BLaER1 treated with 17β-estradiol and CSF1 and Interleukin-3, amounts not matched to agents 10 nM and 100 nM (cell line): Measurements from ENCODE around the gene PRKCA.

Source experiments
- H3K27ac ChIP-seq, 11 experiments: shearing (Covaris generic); formaldehyde crosslinking; 2 replicates each; pipeline ENCODE4 v1.8.1; 2022
- H3K27me3 ChIP-seq, 11 experiments: shearing (Covaris generic); formaldehyde crosslinking; 2 replicates each; pipeline ENCODE4 v1.8.1; 2022
- H3K36me3 ChIP-seq, 11 experiments: shearing (Covaris generic); formaldehyde crosslinking; 2 replicates each; pipeline ENCODE4 v1.8.1; 2022
- H3K4me1 ChIP-seq, 10 experiments: shearing (Covaris generic); formaldehyde crosslinking; 2 replicates each; pipeline ENCODE4 v1.8.1; 2022
- H3K4me2 ChIP-seq, 11 experiments: shearing (Covaris generic); formaldehyde crosslinking; 2 replicates each; pipeline ENCODE4 v1.8.1; 2022
- H3K4me3 ChIP-seq, 10 experiments: shearing (Covaris generic); formaldehyde crosslinking; 2 replicates each; pipeline ENCODE4 v1.8.1; 2022
- H3K9ac ChIP-seq, 11 experiments: shearing (Covaris generic); formaldehyde crosslinking; 2 replicates each; pipeline ENCODE4 v1.8.1; 2022
- H3K9me3 ChIP-seq, 11 experiments: shearing (Covaris generic); formaldehyde crosslinking; replicated peaks in 1 of 11; 2 replicates each; pipeline ENCODE4 v1.8.1; 2022
- H4K20me1 ChIP-seq, 11 experiments: shearing (Covaris generic); formaldehyde crosslinking; 2 replicates each; pipeline ENCODE4 v1.8.1; 2022
- Cebpa-rat ChIP-seq, 11 experiments: shearing (Covaris generic); IDR thresholded peaks; 2 replicates each; pipeline ENCODE4 v1.8.1; 2022

The PRKCA gene

DNA sequence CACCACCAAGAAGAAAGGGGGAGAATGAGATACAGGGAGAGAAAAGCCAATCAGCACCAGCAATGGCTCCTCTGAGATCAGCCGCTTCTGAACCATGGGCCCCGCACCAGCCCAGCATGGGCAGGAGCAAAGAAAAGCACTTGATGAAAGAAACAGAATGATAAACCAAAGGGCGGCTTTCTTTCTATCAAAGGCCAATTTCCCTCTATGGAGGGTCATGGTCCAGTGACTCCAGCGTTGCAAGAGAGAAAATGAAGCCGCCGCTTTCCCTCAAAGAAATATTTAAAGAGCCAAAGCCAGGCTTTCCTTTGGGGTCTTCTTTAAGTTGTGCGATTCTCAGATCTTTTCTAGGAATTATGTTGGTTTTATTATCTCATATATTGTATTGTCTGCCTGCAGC is 447.7 kb downstream of the PRKCA start:
- Histone ChIP-seq H3K9me3 (0 out of 22 replicates have a peak, but pooled peaks cover 0 to 2% (median 0%) of the 10 kb centered on the region in 11 experiments), H3K27me3 (no peaks in the 10 kb centered on the region), H3K36me3 (peaks cover 0 to 97% (median 0%) of the 10 kb centered on the region in 11 experiments; a peak in 6 of 22 replicates), H3K9ac (peak overlapping the region in 1 of 11 experiments; percentile 12; a peak in 1 of 22 replicates), H3K27ac (no peak overlapping the region), H3K4me3 (no peak overlapping the region), H4K20me1 (peaks cover 0 to 21% (median 0%) of the 10 kb centered on the region in 11 experiments; a peak in 4 of 22 replicates), H3K4me1 (peaks cover 0 to 33% (median 28%) of the 10 kb centered on the region in 10 experiments; a peak in 15 of 20 replicates), H3K4me2 (peak overlapping the region in 9 of 11 experiments; percentile 40 to 73 (median 59); a peak in 18 of 22 replicates)
- no peak for TF ChIP-seq Cebpa-rat (IDR thresholded peaks at IDR 0.05)

GRCh38 chr17:66750781-66751543 is 448.5 kb downstream of the PRKCA start:
- Histone ChIP-seq H3K4me2 (peak overlapping the region in 8 of 11 experiments; percentile 45 to 73 (median 64); a peak in 15 of 22 replicates), H3K27ac (no peak overlapping the region), H3K36me3 (peaks cover 0 to 97% (median 0%) of the 10 kb centered on the region in 11 experiments; a peak in 7 of 22 replicates), H3K4me1 (peaks cover 0 to 39% (median 28%) of the 10 kb centered on the region in 10 experiments; a peak in 15 of 20 replicates), H3K4me3 (no peak overlapping the region), H3K9me3 (0 out of 22 replicates have a peak, but pooled peaks cover 0 to 4% (median 0%) of the 10 kb centered on the region in 11 experiments), H3K27me3 (no peaks in the 10 kb centered on the region), H3K9ac (no peak overlapping the region; a peak in 1 of 22 replicates), H4K20me1 (peaks cover 0 to 21% (median 0%) of the 10 kb centered on the region in 11 experiments; a peak in 4 of 22 replicates)
- no peak for TF ChIP-seq Cebpa-rat (IDR thresholded peaks at IDR 0.05)

DNA sequence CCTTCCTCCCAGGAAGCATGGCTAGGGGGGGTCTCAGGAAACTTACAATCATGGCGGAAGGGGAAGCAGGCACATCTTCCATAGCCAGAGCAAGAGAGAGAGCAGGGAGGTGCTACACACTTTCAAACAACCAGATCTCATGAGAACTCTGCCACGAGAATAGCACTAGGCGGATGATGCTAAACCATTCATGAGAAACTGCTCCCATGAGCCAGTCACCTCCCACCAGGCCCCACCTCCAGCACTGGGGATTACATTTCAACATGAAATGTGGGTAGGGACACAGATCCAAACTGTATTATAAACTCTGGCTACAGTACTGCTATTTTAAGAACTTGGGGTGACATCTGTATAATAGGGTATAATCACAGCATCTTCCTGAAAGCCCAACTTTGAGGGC is 449.4 kb downstream of the PRKCA start:
- no peak for TF ChIP-seq Cebpa-rat (IDR thresholded peaks at IDR 0.05)
- H3K9me3 ChIP-seq, result 0 out of 22 replicates have a peak, but pooled peaks cover 0 to 4% (median 0%) of the 10 kb centered on the region in 11 experiments
- H4K20me1 ChIP-seq, result peaks cover 0 to 21% (median 0%) of the 10 kb centered on the region in 11 experiments; a peak in 4 of 22 replicates
- H3K4me3 ChIP-seq, result no peak overlapping the region
- H3K36me3 ChIP-seq, result peaks cover 0 to 97% (median 0%) of the 10 kb centered on the region in 11 experiments; a peak in 7 of 22 replicates
- peak overlapping the region in 8 of 11 experiments; percentile 24 to 68 (median 50); a peak in 16 of 22 replicates for H3K4me2 ChIP-seq
- H3K4me1 ChIP-seq, result peaks cover 0 to 39% (median 28%) of the 10 kb centered on the region in 10 experiments; a peak in 15 of 20 replicates
- H3K9ac ChIP-seq, result no peak overlapping the region
- H3K27ac ChIP-seq, result no peak overlapping the region
- no peaks in the 10 kb centered on the region for H3K27me3 ChIP-seq

- TF ChIP-seq Cebpa-rat (IDR thresholded peaks at IDR 0.05), result no peak
- H3K27me3 ChIP-seq, result no peaks in the 10 kb centered on the region
- H3K9me3 ChIP-seq, result 0 out of 22 replicates have a peak, but pooled peaks cover 0 to 4% (median 0%) of the 10 kb centered on the region in 11 experiments
- peaks cover 0 to 39% (median 28%) of the 10 kb centered on the region in 10 experiments; a peak in 15 of 20 replicates for H3K4me1 ChIP-seq
- H3K36me3 ChIP-seq, result peaks cover 0 to 95% (median 0%) of the 10 kb centered on the region in 11 experiments; a peak in 7 of 22 replicates
- H3K4me2 ChIP-seq, result peak overlapping the region in 2 of 11 experiments; percentile 49 to 68; a peak in 3 of 22 replicates
- H4K20me1 ChIP-seq, result peaks cover 0 to 21% (median 0%) of the 10 kb centered on the region in 11 experiments; a peak in 4 of 22 replicates
- H3K4me3 ChIP-seq, result no peak overlapping the region
- no peak overlapping the region for H3K27ac ChIP-seq
- H3K9ac ChIP-seq, result no peak overlapping the region
Observed at GRCh38 chr17:66752411-66752810, 450.0 kb downstream of the PRKCA start.

DNA sequence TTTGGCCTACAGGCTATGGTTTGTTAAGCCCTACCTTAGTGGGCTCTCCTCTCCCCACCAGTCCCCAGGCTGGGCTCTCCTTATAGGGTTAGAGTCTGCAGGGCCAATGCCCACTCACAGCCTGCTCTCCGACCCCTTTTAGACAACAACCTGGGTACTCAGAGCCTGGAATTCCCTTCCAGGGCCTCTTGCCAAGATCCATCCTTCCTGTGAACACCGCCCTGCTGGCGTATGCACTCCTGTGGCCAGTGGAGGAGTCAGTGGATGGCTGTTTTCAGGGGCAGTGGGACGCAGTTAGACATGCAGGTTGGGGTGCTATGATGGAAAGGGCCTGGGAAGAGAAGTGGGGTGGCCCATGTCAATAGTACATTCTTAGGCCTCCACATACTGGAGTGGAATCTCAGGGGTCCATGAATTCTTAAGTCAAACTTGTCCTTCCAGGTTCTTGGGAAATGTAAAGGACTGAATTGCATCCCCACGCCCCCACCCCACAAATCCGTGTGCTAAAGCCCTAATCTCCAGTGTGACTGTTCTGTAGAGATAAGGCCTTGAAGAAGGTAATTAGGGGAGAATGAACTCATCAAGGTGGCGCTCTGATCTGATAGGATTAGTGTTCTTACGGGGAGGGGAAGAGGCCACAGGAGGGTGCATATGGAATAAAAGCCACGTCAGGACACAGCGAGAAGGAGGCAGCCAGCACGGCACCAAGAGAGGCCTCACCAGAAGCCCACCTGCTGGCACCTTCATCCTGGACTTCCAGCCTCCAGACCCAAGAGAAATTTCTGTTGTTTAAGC is 450.9 kb downstream of the PRKCA start:
- H3K27ac ChIP-seq, result no peak overlapping the region
- H3K36me3 ChIP-seq, result peaks cover 0 to 91% (median 0%) of the 10 kb centered on the region in 11 experiments; a peak in 7 of 22 replicates
- 0 out of 22 replicates have a peak, but pooled peaks cover 0 to 4% (median 0%) of the 10 kb centered on the region in 11 experiments for H3K9me3 ChIP-seq
- no peaks in the 10 kb centered on the region for H3K27me3 ChIP-seq
- H3K4me3 ChIP-seq, result no peak overlapping the region
- no peak overlapping the region for H3K4me2 ChIP-seq
- H3K4me1 ChIP-seq, result peaks cover 4 to 39% (median 28%) of the 10 kb centered on the region in 10 experiments; a peak in 19 of 20 replicates
- no peak for TF ChIP-seq Cebpa-rat (IDR thresholded peaks at IDR 0.05)
- peaks cover 0 to 21% (median 0%) of the 10 kb centered on the region in 11 experiments; a peak in 4 of 22 replicates for H4K20me1 ChIP-seq
- H3K9ac ChIP-seq, result no peak overlapping the region

DNA sequence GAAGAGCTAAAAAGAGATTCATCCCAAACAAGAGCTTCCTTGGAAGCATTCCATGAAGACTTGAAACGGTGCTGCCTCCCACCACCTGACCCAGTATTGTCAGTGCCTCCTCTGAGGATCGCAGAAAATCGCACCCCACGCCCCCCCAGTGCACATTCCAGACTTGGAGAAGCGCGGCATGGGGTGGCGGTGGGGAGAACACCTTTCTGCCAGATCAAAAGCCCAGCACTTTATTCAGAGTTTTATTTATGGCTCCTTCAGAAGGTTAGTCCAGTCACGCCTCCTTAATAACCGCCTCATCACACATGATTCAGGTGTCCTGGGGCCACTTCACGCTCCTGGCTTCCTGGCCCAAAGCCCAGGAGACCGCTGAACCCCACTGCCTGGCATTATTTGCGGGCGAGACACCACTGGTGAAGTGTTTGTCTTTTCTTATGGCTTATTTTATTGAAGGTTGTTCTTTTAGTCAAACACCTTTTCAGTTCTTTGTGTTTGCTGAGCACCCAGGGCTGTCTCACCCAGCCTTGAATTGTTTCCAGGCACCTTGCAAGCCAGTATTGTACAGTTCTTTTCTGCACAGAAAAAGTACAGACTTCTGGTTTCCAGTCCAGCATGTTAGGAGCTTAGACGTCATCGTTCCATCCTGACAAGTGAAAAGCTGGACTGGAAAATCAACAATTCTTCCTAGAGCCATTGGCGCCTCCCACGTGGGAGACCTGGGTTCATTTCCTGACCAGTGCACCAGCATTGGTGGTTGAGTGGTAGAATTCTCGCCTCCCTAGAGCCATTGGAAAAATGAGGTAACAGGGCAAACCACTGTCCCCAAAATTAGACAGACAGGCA is 452.9 kb downstream of the PRKCA start:
- Histone ChIP-seq H3K4me2 (peak overlapping the region in 3 of 11 experiments; percentile 6 to 35 (median 7); a peak in 2 of 22 replicates), H3K27ac (no peak overlapping the region), H3K4me1 (peaks cover 13 to 29% (median 22%) of the 10 kb centered on the region in 10 experiments; a peak in 18 of 20 replicates), H3K9me3 (0 out of 22 replicates have a peak, but pooled peaks cover 0 to 4% (median 0%) of the 10 kb centered on the region in 11 experiments), H3K36me3 (peaks cover 0 to 75% (median 0%) of the 10 kb centered on the region in 11 experiments; a peak in 7 of 22 replicates), H3K27me3 (no peaks in the 10 kb centered on the region), H4K20me1 (peaks cover 0 to 9% (median 0%) of the 10 kb centered on the region in 11 experiments; a peak in 2 of 22 replicates), H3K4me3 (no peak overlapping the region), H3K9ac (no peak overlapping the region)
- TF ChIP-seq Cebpa-rat (IDR thresholded peaks at IDR 0.05), result no peak

- peaks cover 0 to 74% (median 0%) of the 10 kb centered on the region in 11 experiments; a peak in 7 of 22 replicates for H3K36me3 ChIP-seq
- no peak for TF ChIP-seq Cebpa-rat (IDR thresholded peaks at IDR 0.05)
- 0 out of 22 replicates have a peak, but pooled peaks cover 0 to 4% (median 0%) of the 10 kb centered on the region in 11 experiments for H3K9me3 ChIP-seq
- H3K4me2 ChIP-seq, result peak overlapping the region in 1 of 11 experiments; percentile 6; a peak in 1 of 22 replicates
- H3K4me3 ChIP-seq, result no peak overlapping the region
- no peaks in the 10 kb centered on the region for H3K27me3 ChIP-seq
- peaks cover 13 to 23% (median 17%) of the 10 kb centered on the region in 10 experiments; a peak in 17 of 20 replicates for H3K4me1 ChIP-seq
- peaks cover 0 to 4% (median 0%) of the 10 kb centered on the region in 11 experiments; a peak in 2 of 22 replicates for H4K20me1 ChIP-seq
- no peak overlapping the region for H3K9ac ChIP-seq
- H3K27ac ChIP-seq, result no peak overlapping the region
Observed at GRCh38 chr17:66755944-66756290, 453.5 kb downstream of the PRKCA start.
